ENCODE results near the gene CTSC. TPM values are rescaled to one million over a fixed set of nuclear protein-coding genes. Genes with fewer than 3 reads are reported as not detected.

The CTSC gene
- total RNA-seq, 2 donors from 2014 or later: 15.5 to 33.6 TPM

GRCh38 chr11:88292171-88292843 is 45.2 kb downstream of the CTSC start:
- no peak for TF ChIP-seq CTCF (IDR thresholded peaks at IDR 0.05)
- H3K4me1 ChIP-seq: no peaks in the 10 kb centered on the region
- no peak overlapping the region for H3K27ac ChIP-seq
- H3K9me3 ChIP-seq: no peaks in the 10 kb centered on the region
- no peaks in the 10 kb centered on the region for H3K27me3 ChIP-seq
- H3K36me3 ChIP-seq: no peaks in the 10 kb centered on the region
- H3K4me3 ChIP-seq: no peak overlapping the region
- no peak for DNase-seq (ENCODE audit: low spot score)

DNA sequence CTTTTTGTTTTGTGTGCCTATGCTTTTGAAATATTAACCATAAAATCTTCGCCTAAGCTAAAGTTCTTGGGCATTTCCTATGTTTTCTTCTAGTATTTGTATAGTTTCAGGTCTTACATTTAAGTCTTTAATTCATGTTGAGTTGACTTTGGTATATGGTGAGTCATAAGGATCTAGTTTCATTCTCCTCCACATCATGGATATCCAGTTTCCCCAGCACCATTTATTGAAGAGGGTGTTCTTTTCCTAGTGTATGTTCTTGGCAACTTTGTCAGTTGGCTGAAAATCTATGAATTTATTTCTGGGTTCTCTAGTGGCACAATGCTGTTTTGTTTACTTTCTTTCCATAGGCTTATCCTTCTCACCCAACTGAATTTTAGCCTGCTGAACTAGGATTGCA is 49.0 kb downstream of the CTSC start:
- Histone ChIP-seq H3K27me3 (no peaks in the 10 kb centered on the region), H3K4me1 (no peaks in the 10 kb centered on the region), H3K36me3 (no peaks in the 10 kb centered on the region), H3K9me3 (no peaks in the 10 kb centered on the region), H3K4me3 (no peak overlapping the region), H3K27ac (no peak overlapping the region)
- no peak for DNase-seq (ENCODE audit: low spot score)
- no peak for TF ChIP-seq CTCF (IDR thresholded peaks at IDR 0.05)

GRCh38 chr11:88284336-88285050 is 53.0 kb downstream of the CTSC start:
- Histone ChIP-seq H3K36me3 (no peaks in the 10 kb centered on the region), H3K27ac (no peak overlapping the region), H3K27me3 (no peaks in the 10 kb centered on the region), H3K4me1 (peaks cover 0 to 16% of the 10 kb centered on the region in 2 donors), H3K4me3 (no peak overlapping the region), H3K9me3 (no peaks in the 10 kb centered on the region)
- no peak for TF ChIP-seq CTCF (IDR thresholded peaks at IDR 0.05)
- DNase-seq (ENCODE audit: low spot score): no peak

- peaks cover 0 to 16% of the 10 kb centered on the region in 2 donors for H3K4me1 ChIP-seq
Measured at GRCh38 chr11:88282747-88283515, 54.6 kb downstream of the CTSC start.

GRCh38 chr11:88281317-88281712 is 56.2 kb downstream of the CTSC start:
- no peak overlapping the region for H3K27ac ChIP-seq
- H3K4me1 ChIP-seq: peaks cover 0 to 16% of the 10 kb centered on the region in 2 donors
- H3K27me3 ChIP-seq: no peaks in the 10 kb centered on the region
- no peaks in the 10 kb centered on the region for H3K36me3 ChIP-seq
- no peak for DNase-seq (ENCODE audit: low spot score)
- TF ChIP-seq CTCF (IDR thresholded peaks at IDR 0.05): peak in 1 of 2 donors; percentile 26
- no peak overlapping the region for H3K4me3 ChIP-seq
- no peaks in the 10 kb centered on the region for H3K9me3 ChIP-seq

More at GRCh38 chr11:88282747-88283515, 54.6 kb downstream of the CTSC start:
- no peaks in the 10 kb centered on the region for H3K9me3 ChIP-seq
- H3K27me3 ChIP-seq: no peaks in the 10 kb centered on the region
- H3K27ac ChIP-seq: no peak overlapping the region
- DNase-seq (ENCODE audit: low spot score): no peak
- TF ChIP-seq CTCF (IDR thresholded peaks at IDR 0.05): no peak
- H3K4me3 ChIP-seq: no peak overlapping the region
- H3K36me3 ChIP-seq: no peaks in the 10 kb centered on the region

Measured in right atrium auricular region (tissue), 2 donors.